HG03558 (cell line): ENCODE data around the gene CRY1.
"Not testable (repeated sequence)": the region's sequence is repeated elsewhere in the genome, so short reads cannot be mapped to it uniquely, and the experiment has no call there.

Experiments used
- ATAC-seq: cut with Tn5 transposase; IDR thresholded peaks from one replicate; pipeline ENCODE4 v1.9.1; 2021; ENCODE audit warnings: moderate number of reproducible peaks; ENCODE audit not compliant: unreplicated experiment; ENCODE audit errors: extremely low read depth

The CRY1 gene

DNA sequence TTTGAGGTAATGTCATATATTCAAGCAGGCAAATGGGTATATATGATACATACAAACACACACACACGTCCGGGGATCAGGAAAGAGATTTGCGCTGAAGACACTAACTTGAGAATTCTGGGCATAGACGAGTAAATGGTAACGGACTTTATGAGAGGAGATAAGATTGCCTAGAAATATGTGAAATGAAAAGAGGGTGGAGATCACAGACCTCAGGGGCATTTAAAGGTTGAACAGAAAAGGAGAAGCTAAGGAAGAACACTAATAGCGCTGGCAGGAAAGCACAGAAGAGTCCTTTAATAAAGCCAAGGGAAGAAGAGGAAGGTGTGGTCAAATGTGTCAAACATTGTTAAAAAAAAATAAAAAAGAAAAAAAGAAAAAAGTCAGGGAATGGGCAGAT, 13.1 kb downstream of the CRY1 start:
- no peak for ATAC-seq

GRCh38 chr12:107079172-107080011, 14.0 kb downstream of the CRY1 start:
- no peak for ATAC-seq

GRCh38 chr12:107073266-107073665, 20.1 kb downstream of the CRY1 start:
- ATAC-seq: not testable (repeated sequence)

DNA sequence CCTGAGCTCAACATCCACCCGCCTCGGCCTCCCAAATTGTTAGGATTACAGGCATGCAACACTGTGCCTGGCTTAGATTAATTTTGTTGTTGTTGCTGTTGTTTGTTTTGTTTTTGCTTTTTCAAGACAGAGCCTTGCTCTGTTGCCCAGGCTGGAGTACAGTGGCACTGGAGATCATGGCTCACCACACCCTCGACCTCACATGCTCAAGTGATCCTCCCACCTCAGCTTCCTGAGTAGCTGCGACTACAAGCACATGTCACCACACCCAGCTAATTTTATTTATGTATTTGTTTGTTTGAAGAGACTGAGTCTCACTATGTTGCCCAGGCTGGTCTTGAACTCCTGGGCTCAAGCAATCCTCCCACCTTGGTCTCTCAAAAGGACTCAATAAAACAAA, 26.7 kb downstream of the CRY1 start:
- no peak for ATAC-seq

- no peak for ATAC-seq
Observed at GRCh38 chr12:107064687-107065086, 28.7 kb downstream of the CRY1 start.

- ATAC-seq: no peak
Observed at GRCh38 chr12:107064243-107064642, 29.1 kb downstream of the CRY1 start.

GRCh38 chr12:107058190-107058589, 35.2 kb downstream of the CRY1 start:
- ATAC-seq: no peak

DNA sequence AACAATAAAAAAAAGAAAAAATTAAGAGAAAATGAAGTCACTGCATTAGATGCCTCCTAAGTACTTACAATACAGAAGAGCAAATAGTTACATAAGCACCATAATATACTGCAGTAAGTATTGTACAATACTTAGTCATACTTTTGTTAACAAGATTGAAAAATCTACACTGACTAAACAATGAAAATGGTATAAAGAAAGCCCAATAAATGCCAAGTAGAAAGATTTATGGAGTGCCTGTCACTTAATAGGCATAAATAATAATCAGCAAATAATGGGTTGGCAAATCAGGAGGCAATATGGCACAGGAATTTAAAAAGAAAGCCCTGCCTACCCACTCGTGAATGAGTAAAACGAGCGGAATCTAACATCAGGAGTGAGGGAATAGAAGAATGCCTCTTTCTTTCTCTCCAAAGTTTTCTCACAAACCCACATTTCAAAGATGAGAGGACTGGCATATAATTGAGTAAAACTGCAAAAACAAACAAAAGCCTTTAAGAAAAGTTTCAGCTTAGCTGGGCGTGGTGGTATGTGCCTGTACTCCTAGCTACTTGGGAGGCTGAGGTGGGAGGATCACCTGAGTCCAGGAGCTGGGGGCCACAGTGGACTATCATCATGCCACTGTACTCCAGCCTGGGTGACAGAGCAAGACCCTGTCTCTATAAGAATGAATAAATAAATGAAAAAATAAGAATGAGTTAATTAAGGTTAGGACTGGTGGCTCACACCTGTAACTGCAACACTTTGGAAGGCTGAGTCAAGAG, 36.1 kb downstream of the CRY1 start:
- ATAC-seq: no peak

- no peak for ATAC-seq
Observed at GRCh38 chr12:107053709-107054108, 39.6 kb downstream of the CRY1 start.

- ATAC-seq: no peak
Observed at GRCh38 chr12:107045186-107045585, 48.2 kb downstream of the CRY1 start.

GRCh38 chr12:107042801-107043200, 50.5 kb downstream of the CRY1 start:
- ATAC-seq: no peak

GRCh38 chr12:107035733-107036132, 57.6 kb downstream of the CRY1 start:
- no peak for ATAC-seq

DNA sequence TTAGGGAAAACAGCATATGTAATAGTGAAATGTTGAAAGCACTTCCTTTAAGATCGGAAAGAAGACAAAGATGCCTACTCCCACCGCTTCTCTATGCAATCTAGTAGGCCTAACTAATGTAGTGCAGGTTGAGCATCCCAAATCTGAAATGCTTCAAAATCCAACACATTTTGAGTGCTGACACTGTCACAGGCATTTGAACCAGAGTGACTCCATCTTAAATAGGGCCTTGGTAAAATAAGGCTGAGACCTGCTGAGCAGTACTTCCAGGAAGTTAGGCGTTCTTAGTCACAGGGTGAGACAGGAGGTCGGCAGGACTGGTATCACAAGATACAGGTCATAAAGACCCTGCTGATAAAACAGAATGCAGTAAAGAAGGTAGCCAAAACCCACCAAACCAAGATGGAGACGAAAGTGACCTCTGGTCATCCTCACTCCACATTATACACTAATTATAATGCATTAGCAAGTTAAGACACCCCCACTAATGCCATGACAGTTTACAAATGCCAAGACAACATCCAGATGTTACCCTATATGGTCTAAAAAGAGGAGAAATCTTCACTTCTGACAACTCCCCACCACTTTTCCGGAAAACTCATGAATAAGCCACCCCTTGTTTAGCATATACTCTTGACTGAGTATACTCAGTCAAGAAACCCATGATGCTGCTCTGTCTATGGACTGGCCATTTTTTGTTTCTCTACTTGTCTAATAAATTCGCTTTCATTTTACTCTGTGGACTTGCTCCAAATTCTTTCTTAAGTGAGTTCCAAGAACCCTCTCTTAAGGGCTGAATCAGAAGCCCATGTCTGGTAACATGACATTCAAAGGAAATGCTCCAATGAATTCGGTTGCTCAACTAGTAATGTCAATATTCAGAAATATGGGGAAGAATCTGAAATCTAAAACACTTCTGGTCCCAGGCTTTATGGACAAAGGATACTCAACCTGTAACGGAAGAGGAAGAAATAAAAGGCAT, 59.3 kb downstream of the CRY1 start:
- no peak for ATAC-seq

- ATAC-seq: no peak
Observed at GRCh38 chr12:107032266-107032665, 61.1 kb downstream of the CRY1 start.

DNA sequence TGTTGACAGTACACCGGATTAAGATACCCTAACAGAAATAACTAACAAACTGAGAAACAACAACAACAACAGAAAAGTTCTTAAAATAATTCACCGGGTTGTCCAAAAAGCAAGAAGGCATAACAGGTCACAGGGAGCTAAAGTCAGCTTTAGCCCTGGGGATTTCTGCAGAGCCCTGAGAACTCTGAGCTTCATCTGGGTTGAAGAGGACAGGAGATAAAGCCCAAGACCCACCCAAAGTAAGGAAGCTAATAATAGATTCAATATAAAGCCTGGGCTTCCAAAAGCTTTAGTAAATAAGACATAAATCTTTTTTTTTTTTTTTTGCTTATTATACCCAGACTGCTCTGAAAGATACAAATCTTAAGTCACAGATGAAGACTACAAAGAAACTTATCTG, 62.3 kb downstream of the CRY1 start:
- ATAC-seq: no peak

- ATAC-seq: no peak
Observed at GRCh38 chr12:107029081-107029480, 64.3 kb downstream of the CRY1 start.

GRCh38 chr12:107027636-107028053, 65.7 kb downstream of the CRY1 start:
- ATAC-seq: no peak

GRCh38 chr12:107026806-107027635, 66.3 kb downstream of the CRY1 start:
- no peak for ATAC-seq

- not testable (repeated sequence) for ATAC-seq
Observed at GRCh38 chr12:107026356-107026755, 67.0 kb downstream of the CRY1 start.
